ENCODE data around the gene APOA1. TPM values are rescaled to one million over a fixed set of nuclear protein-coding genes. Genes with fewer than 3 reads are reported as not detected.

APOA1 gene
- total RNA-seq, 1 donor from 2014 or later = 2.7 TPM

GRCh38 chr11:116847612-116848011 is 10.2 kb upstream of the APOA1 start:
- no peaks in the 10 kb centered on the region for H3K79me2 ChIP-seq (ENCODE audit: low read depth)
- Mint-ChIP-seq H3K9me3 (no peaks in the 10 kb centered on the region), H3K4me3 (no peak overlapping the region), H3K4me1 (no peaks in the 10 kb centered on the region), H3K27ac (no peak overlapping the region), H3K36me3 (peaks cover 22% of the 10 kb centered on the region), H3K27me3 (ENCODE audit: insufficient read depth, low read depth) (no peaks in the 10 kb centered on the region)
- H3K27ac ChIP-seq = no peak overlapping the region
- no peak overlapping the region for H2AFZ ChIP-seq (replicated peaks)
- no peak overlapping the region for H3K4me2 ChIP-seq
- H3K27me3 ChIP-seq = no peaks in the 10 kb centered on the region
- H3K36me3 ChIP-seq = no peaks in the 10 kb centered on the region
- H3K9ac ChIP-seq = no peak overlapping the region
- no peaks in the 10 kb centered on the region for H3K9me3 ChIP-seq (ENCODE audit: low read depth)
- DNase-seq (ENCODE audit: low spot score) = no peak
- no peaks in the 10 kb centered on the region for H3K4me1 ChIP-seq
- H4K20me1 ChIP-seq (ENCODE audit: low read depth) = no peaks in the 10 kb centered on the region
- H3K4me3 ChIP-seq = no peak overlapping the region
- TF ChIP-seq EZH2 (IDR thresholded peaks at IDR 0.05) = no peak
- TF ChIP-seq, protein P1, sequence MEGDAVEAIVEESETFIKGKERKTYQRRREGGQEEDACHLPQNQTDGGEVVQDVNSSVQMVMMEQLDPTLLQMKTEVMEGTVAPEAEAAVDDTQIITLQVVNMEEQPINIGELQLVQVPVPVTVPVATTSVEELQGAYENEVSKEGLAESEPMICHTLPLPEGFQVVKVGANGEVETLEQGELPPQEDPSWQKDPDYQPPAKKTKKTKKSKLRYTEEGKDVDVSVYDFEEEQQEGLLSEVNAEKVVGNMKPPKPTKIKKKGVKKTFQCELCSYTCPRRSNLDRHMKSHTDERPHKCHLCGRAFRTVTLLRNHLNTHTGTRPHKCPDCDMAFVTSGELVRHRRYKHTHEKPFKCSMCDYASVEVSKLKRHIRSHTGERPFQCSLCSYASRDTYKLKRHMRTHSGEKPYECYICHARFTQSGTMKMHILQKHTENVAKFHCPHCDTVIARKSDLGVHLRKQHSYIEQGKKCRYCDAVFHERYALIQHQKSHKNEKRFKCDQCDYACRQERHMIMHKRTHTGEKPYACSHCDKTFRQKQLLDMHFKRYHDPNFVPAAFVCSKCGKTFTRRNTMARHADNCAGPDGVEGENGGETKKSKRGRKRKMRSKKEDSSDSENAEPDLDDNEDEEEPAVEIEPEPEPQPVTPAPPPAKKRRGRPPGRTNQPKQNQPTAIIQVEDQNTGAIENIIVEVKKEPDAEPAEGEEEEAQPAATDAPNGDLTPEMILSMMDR (IDR thresholded peaks at IDR 0.05) = no peak
- TF ChIP-seq EZH2phosphoT487 (IDR thresholded peaks at IDR 0.05) = no peak
- no peaks in the 10 kb centered on the region for H3F3A ChIP-seq (ENCODE audit: low read depth)

GRCh38 chr11:116844722-116845121 is 7.3 kb upstream of the APOA1 start:
- H3K27me3 Mint-ChIP-seq (ENCODE audit: insufficient read depth, low read depth) = no peaks in the 10 kb centered on the region
- H3K9me3 ChIP-seq (ENCODE audit: low read depth) = no peaks in the 10 kb centered on the region
- no peaks in the 10 kb centered on the region for H3K79me2 ChIP-seq (ENCODE audit: low read depth)
- TF ChIP-seq, protein P1 (IDR thresholded peaks at IDR 0.05) = no peak
- TF ChIP-seq EZH2 (IDR thresholded peaks at IDR 0.05) = no peak
- TF ChIP-seq EZH2phosphoT487 (IDR thresholded peaks at IDR 0.05) = no peak
- no peaks in the 10 kb centered on the region for H3K4me1 ChIP-seq
- no peaks in the 10 kb centered on the region for H3K27me3 ChIP-seq
- no peaks in the 10 kb centered on the region for H3K36me3 ChIP-seq
- H3K27ac Mint-ChIP-seq = no peak overlapping the region
- H3K9me3 Mint-ChIP-seq = no peaks in the 10 kb centered on the region
- no peak overlapping the region for H3K4me2 ChIP-seq
- H3K4me3 ChIP-seq = no peak overlapping the region
- peaks cover 9% of the 10 kb centered on the region for H3K4me1 Mint-ChIP-seq
- H3F3A ChIP-seq (ENCODE audit: low read depth) = no peaks in the 10 kb centered on the region
- no peak overlapping the region for H3K27ac ChIP-seq
- no peak overlapping the region for H2AFZ ChIP-seq (replicated peaks)
- H3K9ac ChIP-seq = no peak overlapping the region
- H3K36me3 Mint-ChIP-seq = peaks cover 18% of the 10 kb centered on the region
- no peak overlapping the region for H3K4me3 Mint-ChIP-seq
- DNase-seq (ENCODE audit: low spot score) = no peak
- H4K20me1 ChIP-seq (ENCODE audit: low read depth) = no peaks in the 10 kb centered on the region

DNA sequence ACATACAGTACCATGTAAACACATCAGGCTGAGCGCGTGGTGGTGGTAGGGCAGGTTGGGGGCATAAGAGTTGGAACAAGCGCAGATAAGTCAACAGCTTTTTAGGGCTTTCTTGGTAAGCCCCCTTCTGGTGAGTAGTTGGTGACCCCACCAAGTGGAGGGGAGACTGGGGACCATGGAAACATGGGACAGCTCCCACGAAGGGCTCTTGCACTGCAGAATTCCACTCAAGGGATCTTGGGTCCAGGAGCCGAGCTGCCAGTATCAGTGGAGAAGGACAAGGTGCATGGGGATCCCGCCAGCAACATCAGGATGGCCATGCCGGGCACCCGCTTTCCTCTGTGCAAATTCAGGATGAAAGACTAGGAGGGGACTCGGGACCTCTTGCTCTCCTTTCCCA is 6.2 kb upstream of the APOA1 start:
- no peaks in the 10 kb centered on the region for H3K27me3 Mint-ChIP-seq (ENCODE audit: insufficient read depth, low read depth)

More for the DNA sequence above, 6.2 kb upstream of the APOA1 start:
- Histone ChIP-seq H3K9ac (no peak overlapping the region), H4K20me1 (ENCODE audit: low read depth) (no peaks in the 10 kb centered on the region), H2AFZ (replicated peaks) (no peak overlapping the region), H3F3A (ENCODE audit: low read depth) (no peaks in the 10 kb centered on the region), H3K4me3 (no peak overlapping the region), H3K79me2 (ENCODE audit: low read depth) (no peaks in the 10 kb centered on the region), H3K9me3 (ENCODE audit: low read depth) (no peaks in the 10 kb centered on the region), H3K4me1 (no peaks in the 10 kb centered on the region), H3K27ac (no peak overlapping the region), H3K4me2 (no peak overlapping the region), H3K36me3 (no peaks in the 10 kb centered on the region), H3K27me3 (no peaks in the 10 kb centered on the region)
- no peaks in the 10 kb centered on the region for H3K9me3 Mint-ChIP-seq
- DNase-seq (ENCODE audit: low spot score) = no peak
- TF ChIP-seq EZH2 (IDR thresholded peaks at IDR 0.05) (no peak), EZH2phosphoT487 (IDR thresholded peaks at IDR 0.05) (no peak)
- TF ChIP-seq, protein P1 (IDR thresholded peaks at IDR 0.05) = no peak
- H3K4me3 Mint-ChIP-seq = no peak overlapping the region
- H3K27ac Mint-ChIP-seq = no peak overlapping the region
- peaks cover 15% of the 10 kb centered on the region for H3K36me3 Mint-ChIP-seq
- H3K4me1 Mint-ChIP-seq = peaks cover 11% of the 10 kb centered on the region
